Kidney capillary endothelial cell (primary cell): Measurements from ENCODE around the gene C2orf72.

Source experiments
- DNase-seq: peaks from one replicate; pipeline ENCODE4 v3.0.0-alpha.2; 2018; ENCODE audit warnings: low spot score

Gene C2orf72

DNA sequence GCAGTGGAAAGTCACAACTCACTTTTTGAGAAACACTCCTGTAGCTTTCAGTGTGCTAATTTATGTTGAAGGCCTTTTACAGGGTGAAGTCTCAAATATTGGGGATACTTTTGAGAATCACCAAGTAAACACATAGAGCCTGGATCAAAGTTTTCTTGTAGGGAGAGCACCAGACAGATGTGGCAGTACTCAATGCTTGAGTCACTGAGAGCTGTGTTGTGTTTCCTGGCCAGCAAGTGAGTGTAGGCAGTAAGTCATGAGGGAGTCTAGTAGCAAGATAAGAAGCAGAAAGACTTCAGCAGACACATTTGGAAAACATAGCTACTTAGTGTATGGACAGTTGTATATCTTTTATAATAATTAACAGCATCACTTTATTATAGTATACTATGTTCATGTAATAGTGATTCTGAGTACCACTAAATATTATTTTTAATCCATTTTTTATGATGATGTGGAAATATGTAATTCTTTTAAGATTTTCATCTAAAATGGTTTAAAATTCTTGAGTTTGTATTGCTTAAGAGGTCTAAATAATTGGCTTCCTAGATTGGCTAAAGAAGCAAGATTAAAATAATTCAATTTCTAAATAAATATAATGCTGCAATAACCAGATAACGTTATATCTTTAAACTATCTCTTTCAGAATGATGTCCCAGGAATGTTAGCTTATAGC lies 32.2 kb downstream of the C2orf72 start:
- DNase-seq = peak; percentile 41

DNA sequence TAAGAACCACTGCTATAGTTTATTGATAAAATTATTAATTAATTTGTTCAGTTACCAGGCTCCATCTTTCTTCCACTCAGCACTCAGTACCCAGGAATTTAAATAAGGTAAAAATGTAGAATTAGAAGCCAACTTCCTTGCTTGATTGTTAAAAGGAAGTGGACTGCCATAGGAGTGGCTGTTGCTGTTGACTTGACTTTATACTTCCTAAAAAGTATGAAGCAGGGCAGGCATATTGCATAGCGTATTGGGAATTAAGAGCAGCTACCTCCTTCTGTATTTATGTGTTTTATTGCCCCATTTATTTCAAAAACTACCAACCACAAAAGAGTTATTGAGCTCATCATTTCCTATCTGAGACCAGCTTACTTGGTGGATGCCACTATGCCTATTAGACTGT lies 47.2 kb downstream of the C2orf72 start:
- DNase-seq = no peak

DNA sequence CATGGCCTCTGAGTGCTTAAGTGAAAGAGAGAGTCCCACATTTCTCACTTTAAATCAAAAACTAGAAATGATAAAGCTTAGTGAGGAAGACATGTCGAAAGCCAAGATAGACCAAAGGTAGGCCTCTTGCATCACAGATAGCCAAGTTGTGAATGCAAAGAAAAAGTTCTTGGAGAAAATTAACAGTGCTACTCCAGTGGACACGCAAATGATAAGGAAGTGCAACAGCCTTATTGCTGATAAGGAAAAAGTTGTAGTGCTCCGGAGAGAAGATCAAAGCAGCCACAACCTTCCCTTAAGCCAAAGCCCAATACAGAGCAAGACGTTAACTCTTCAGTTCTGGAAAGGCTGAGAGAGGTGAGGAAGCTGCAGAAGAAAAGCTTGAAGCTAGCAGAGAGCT lies 51.4 kb downstream of the C2orf72 start:
- no peak for DNase-seq

DNA sequence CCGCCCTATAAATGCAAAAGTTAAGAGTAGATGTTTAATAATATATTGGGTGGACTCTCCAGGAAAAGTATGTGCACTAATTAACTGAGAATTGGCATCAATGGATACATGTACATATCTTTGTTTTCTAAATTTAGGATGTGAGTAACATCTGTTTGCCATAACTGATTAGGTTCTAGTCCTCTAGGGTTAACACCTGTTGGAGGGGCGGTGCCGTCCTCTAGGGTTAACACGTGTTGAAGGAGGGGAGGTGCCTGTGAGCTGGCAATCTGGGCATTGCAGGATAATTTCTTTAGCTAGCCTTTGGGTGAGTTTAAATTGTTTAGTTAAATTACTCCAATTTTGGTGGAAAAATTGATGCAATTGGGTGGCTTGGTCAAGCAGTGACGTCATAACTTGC lies 56.6 kb downstream of the C2orf72 start:
- DNase-seq = no peak

DNA sequence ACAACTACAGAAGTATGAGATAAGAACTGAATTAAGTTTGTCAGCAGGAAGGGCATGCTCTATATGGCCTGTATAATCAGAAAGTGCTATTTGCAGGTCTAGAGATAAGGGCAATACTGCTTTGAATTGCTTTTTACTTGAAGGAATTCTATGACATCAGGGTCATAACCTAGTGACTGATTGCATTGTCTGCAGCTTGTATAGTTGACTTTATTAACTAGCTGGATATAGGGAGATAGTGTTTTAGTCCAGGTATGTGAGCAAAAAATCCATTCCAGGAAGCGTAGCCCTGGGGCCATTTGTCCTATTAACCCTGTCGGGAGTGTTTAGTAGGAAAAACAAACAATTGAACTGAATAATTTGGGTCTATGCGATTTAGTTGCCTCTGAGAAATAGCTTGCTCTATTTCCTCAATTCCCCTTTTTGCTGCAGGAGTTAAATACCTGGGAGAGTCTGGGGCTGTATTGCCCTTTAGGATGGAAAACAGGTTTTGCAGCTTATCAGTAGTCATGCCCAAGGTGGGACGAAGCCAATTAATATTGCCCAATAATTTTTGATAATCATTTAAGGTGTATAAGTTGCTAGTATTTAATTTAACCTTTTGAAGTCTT lies 57.5 kb downstream of the C2orf72 start:
- no peak for DNase-seq
